Transverse colon (tissue), 3 donors: ENCODE results near the gene CFAP97.

ENCODE experiments used
- CTCF ChIP-seq, 5 experiments: fragments of 200-600 bp in 3 of 5; fragments of 450-650 bp in 2 of 5; sonication (generic) in 3 of 5; IDR thresholded peaks; 1 replicate in 2 of 5; 2 replicates in 3 of 5; pipeline ENCODE4 v1.5.1; 2016 to 2017; ENCODE audit warnings: antibody characterized with exemption in 5 of 5, inconsistent platforms in 3 of 5, mild to moderate bottlenecking in 2 of 5, moderate library complexity in 1 of 5
- EP300 ChIP-seq: sonication (generic); formaldehyde crosslinking; IDR thresholded peaks from one replicate; pipeline ENCODE4 v1.6.1; 2017; ENCODE audit warnings: antibody characterized with exemption, low read depth
- POLR2A ChIP-seq: fragments of 450-650 bp; IDR thresholded peaks from one replicate; pipeline ENCODE4 v1.6.1; 2016; ENCODE audit warnings: antibody characterized with exemption, mild to moderate bottlenecking, moderate library complexity

DNA sequence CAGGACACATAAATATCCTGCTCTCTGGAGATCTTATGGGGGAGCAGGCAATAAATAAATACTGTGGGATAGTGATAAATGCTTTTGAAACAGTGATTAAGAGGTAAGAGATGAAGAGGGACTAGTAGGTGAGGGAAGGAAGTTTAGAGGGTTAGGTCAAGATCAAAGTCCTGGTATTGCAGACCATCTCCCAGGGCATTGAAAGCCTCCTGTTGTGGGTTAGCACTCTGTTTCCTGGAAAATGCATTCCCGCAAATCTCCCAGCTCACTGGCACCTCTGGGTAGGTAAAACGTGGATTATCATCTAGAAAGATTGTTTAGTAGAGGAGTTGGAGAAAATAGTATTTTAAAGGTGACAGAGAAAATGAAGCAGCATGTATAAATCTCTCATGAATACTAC, 7.8 kb upstream of the CFAP97 start:
- TF ChIP-seq CTCF (IDR thresholded peaks at IDR 0.05) (no peak), POLR2A (no peak), EP300 (no peak)
